Measurements from ENCODE around the gene EME2. TPM values are rescaled to one million over a fixed set of nuclear protein-coding genes. Genes with fewer than 3 reads are reported as not detected.
A peak's percentile ranks its signal among the peaks of the same experiment; 100 is the strongest.

The EME2 gene
- total RNA-seq, 6 donors from 2014 or later, result 10.8 to 87.0 (median 21.5) TPM

- no peak overlapping the region for H3K27ac ChIP-seq
- H3K4me3 ChIP-seq, result no peak overlapping the region
- H3K36me3 ChIP-seq, result peaks cover 27 to 98% (median 83%) of the 10 kb centered on the region in 4 donors
- peaks cover 2 to 10% (median 3%) of the 10 kb centered on the region in 4 donors for H3K4me1 ChIP-seq
- DNase-seq (peak in 1 of 2 donors; percentile 78), ATAC-seq (ENCODE audit: low FRiP score in 2 of 2) (no peak)
- H3K27me3 ChIP-seq, result no peaks in the 10 kb centered on the region
- H3K9me3 ChIP-seq, result no peaks in the 10 kb centered on the region
- TF ChIP-seq EP300 (IDR thresholded peaks at IDR 0.05), result no peak
- no peak for TF ChIP-seq POLR2A (IDR thresholded peaks at IDR 0.05)
- TF ChIP-seq CTCF (IDR thresholded peaks at IDR 0.05), result no peak
- TF ChIP-seq POLR2AphosphoS5 (IDR thresholded peaks at IDR 0.05), result no peak
- 96 to 100% methylated on average over 7 to 20 of the region's 21 CpGs for WGBS, 2 donors
These were observed 7.6 kb upstream of the EME2 start for GRCh38 chr16:1764971-1765370.

DNA sequence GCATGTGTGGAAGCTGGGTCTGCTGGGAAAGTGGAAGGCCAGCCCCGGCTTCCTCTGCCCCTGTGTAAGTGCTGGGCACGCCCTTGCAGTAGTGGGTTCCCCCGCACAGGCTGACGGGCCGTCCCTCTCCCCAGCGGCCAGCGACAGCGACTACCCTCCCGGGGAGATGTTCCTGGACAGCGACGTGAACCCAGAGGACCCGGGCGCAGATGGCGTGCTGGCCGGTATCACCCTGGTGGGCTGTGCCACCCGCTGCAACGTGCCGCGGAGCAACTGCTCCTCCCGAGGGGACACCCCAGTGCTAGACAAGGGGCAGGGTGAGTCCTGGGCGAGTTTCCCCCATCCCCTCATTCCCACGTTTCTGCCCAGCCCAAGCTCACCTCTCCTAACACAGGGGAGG, 6.8 kb upstream of the EME2 start:
- 95 to 98% methylated on average over 3 to 21 of the region's 22 CpGs for WGBS, 2 donors
- DNase-seq, result peak in 1 of 2 donors; percentile 80
- no peak for ATAC-seq (ENCODE audit: low FRiP score in 2 of 2)

DNA sequence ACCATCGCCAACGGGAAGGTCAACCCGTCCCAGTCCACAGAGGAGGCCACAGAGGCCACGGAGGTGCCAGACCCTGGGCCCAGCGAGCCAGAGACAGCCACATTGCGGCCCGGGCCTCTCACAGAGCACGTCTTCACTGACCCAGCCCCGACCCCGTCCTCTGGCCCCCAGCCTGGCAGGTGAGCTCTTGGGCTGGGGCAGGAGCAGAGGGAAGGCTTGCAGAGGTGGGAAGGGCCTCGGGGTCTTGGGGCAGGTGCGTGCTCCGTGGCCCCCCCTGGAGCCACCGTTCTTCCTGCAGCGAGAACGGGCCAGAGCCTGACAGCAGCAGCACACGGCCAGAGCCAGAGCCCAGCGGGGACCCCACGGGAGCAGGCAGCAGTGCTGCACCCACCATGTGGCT, 6.4 kb upstream of the EME2 start:
- 94 to 97% methylated on average over 14 to 16 of the region's 19 CpGs for WGBS, 2 donors
- peaks cover 23 to 85% (median 72%) of the 10 kb centered on the region in 4 donors for H3K36me3 ChIP-seq
- DNase-seq, result peak in 1 of 2 donors; percentile 74

More for the DNA sequence above, 6.8 kb upstream of the EME2 start:
- TF ChIP-seq POLR2A (IDR thresholded peaks at IDR 0.05) (no peak), EP300 (IDR thresholded peaks at IDR 0.05) (no peak), CTCF (IDR thresholded peaks at IDR 0.05) (no peak), POLR2AphosphoS5 (IDR thresholded peaks at IDR 0.05) (no peak)
- Histone ChIP-seq H3K27ac (no peak overlapping the region), H3K27me3 (no peaks in the 10 kb centered on the region), H3K9me3 (no peaks in the 10 kb centered on the region), H3K4me1 (peaks cover 9 to 18% (median 11%) of the 10 kb centered on the region in 4 donors), H3K4me3 (no peak overlapping the region), H3K36me3 (peaks cover 26 to 89% (median 76%) of the 10 kb centered on the region in 4 donors)

DNA sequence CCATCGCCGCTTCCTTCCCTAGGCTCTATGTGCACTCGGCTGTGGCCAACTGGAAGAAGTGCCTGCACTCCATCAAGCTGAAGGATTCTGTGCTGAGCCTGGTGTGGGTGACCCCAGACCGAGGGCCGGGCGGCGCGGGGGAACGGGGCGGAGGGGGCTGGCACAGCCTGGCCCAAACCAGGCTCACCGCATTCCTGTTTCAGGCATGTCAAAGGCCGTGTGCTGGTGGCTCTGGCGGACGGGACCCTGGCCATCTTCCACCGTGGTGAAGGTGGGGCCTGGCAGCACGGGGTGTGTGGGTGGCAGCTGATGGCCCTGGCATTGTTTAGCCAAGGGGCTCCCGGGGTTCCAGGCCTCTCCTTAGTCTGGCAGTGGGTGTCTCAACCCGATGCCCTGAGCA, 5.9 kb upstream of the EME2 start:
- Histone ChIP-seq H3K4me1 (peaks cover 11 to 25% (median 13%) of the 10 kb centered on the region in 4 donors), H3K36me3 (peaks cover 23 to 81% (median 69%) of the 10 kb centered on the region in 4 donors), H3K27me3 (no peaks in the 10 kb centered on the region), H3K27ac (no peak overlapping the region), H3K9me3 (no peaks in the 10 kb centered on the region), H3K4me3 (no peak overlapping the region)
- TF ChIP-seq EP300 (IDR thresholded peaks at IDR 0.05), result no peak
- no peak for TF ChIP-seq POLR2AphosphoS5 (IDR thresholded peaks at IDR 0.05)
- no peak for TF ChIP-seq POLR2A (IDR thresholded peaks at IDR 0.05)
- no peak for TF ChIP-seq CTCF (IDR thresholded peaks at IDR 0.05)
- WGBS, 2 donors, result 80 to 95% methylated on average over 2 to 18 of the region's 18 CpGs
- no peak for ATAC-seq (ENCODE audit: low FRiP score in 2 of 2)
- peak in 1 of 2 donors; percentile 78 for DNase-seq

More for the DNA sequence above, 6.4 kb upstream of the EME2 start:
- Histone ChIP-seq H3K27me3 (no peaks in the 10 kb centered on the region), H3K27ac (no peak overlapping the region), H3K4me1 (peaks cover 9 to 22% (median 12%) of the 10 kb centered on the region in 4 donors), H3K4me3 (no peak overlapping the region), H3K9me3 (no peaks in the 10 kb centered on the region)
- no peak for ATAC-seq (ENCODE audit: low FRiP score in 2 of 2)
- no peak for TF ChIP-seq EP300 (IDR thresholded peaks at IDR 0.05)
- TF ChIP-seq CTCF (IDR thresholded peaks at IDR 0.05), result no peak
- no peak for TF ChIP-seq POLR2AphosphoS5 (IDR thresholded peaks at IDR 0.05)
- no peak for TF ChIP-seq POLR2A (IDR thresholded peaks at IDR 0.05)

Data from upper lobe of left lung (tissue), 6 donors.